ENCODE data around the gene TBC1D9B. TPM values are rescaled to one million over a fixed set of nuclear protein-coding genes. Genes with fewer than 3 reads are reported as not detected.

Gene TBC1D9B
- total and polyA plus RNA-seq, 2 of the 13 experiments (the other 11 are each of a cell fraction or from before 2014, with no cell fraction given): 35.0 to 50.0 TPM

DNA sequence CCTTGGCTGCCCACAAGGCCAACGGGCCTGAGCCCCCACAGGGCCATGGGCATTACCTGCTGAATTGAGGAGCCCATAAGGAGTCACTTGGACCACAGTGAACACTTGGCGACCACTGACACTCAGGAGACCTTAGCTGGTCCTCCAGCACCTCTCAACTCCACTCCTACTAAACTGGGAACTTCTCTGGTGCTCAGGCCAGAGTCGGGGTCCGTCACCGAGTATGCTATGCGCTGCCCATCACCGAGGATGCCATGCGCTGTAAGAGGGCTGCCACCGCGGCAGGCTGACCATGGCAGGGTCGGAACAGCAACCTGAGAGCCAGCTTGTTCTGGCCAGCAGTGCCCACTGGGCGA, 87.6 kb downstream of the TBC1D9B start (continued):
- TF ChIP-seq, protein P1, sequence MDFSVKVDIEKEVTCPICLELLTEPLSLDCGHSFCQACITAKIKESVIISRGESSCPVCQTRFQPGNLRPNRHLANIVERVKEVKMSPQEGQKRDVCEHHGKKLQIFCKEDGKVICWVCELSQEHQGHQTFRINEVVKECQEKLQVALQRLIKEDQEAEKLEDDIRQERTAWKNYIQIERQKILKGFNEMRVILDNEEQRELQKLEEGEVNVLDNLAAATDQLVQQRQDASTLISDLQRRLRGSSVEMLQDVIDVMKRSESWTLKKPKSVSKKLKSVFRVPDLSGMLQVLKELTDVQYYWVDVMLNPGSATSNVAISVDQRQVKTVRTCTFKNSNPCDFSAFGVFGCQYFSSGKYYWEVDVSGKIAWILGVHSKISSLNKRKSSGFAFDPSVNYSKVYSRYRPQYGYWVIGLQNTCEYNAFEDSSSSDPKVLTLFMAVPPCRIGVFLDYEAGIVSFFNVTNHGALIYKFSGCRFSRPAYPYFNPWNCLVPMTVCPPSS (IDR thresholded peaks at IDR 0.05): no peak
- no peak for TF ChIP-seq GZF1 (CRISPR knock-in tag; IDR thresholded peaks at IDR 0.05)
- 0 out of 2 replicates have a peak, but pooled peaks have one; percentile 5 for TF ChIP-seq ZNF816 (CRISPR knock-in tag; IDR thresholded peaks at IDR 0.05; ENCODE audit: borderline replicate concordance)
- TF ChIP-seq ZFP82 (CRISPR knock-in tag; IDR thresholded peaks at IDR 0.05; ENCODE audit: borderline replicate concordance): 0 out of 2 replicates have a peak, but pooled peaks have one; percentile 16
- TF ChIP-seq HOXA5 (CRISPR knock-in tag; IDR thresholded peaks at IDR 0.05): no peak

DNA sequence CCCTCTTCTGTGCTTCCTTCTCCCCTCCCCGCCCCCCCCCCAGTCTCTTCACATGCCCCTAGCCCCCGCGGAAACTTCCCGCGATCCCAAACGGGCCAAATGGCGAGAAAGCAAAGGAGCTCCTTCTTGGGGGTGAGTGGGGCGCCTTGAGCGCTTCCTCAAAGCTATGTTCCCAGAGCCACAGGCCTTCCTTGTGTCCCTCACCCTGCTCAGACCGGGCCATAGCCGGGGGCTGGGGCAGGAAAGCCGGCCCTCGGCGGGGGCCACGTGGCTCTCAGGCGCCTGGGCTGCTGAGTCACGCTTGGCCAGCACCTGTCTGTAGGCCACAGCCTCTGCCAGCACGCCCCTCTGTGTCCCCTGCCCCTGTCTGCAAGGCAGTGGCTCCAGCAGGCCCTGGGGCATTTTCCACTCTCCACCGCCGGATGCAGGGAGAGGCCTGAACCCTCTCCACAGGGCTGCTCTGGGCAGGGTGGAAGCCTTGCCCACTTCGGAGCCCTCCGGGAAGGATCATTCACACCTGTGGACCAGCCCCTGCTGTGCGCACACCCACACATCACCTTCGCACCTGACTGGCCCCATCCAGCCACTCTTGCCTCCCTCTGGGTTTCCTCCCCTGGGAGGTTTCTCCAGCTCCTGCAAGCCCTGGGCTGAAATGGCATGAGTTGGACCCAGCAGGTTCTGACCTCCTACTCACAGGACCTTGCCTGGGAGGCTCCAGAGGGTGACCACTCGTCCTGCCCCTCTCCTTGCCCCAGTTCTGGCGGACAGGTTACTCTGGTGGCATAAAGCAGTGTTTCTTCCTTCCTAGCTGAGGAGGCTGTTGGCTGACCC, 88.2 kb downstream of the TBC1D9B start:
- H3K4me2 ChIP-seq (ENCODE audit: low read depth, low read length): peak overlapping the region; percentile 92
- peak; percentile 82 for DNase-seq (ENCODE audit: low spot score)
- ChIA-PET CTCF (ENCODE audit: low intra/inter-chr PET ratio, low total read pairs) (no interaction called here), POLR2A (interaction anchor here (0.5 to 5.3 kb wide), 15 partner anchors 8 to 271 kb away, joined by 3 to 115 read pairs (median 5); partner anchors contain the start of genes CBY3, HNRNPH1, MAML1 and MGAT4B)
- no peaks in the 10 kb centered on the region for H3K27me3 ChIP-seq (ENCODE audit: control insufficient read depth in 1 of 2, insufficient read depth in 2 of 2, low read length in 2 of 2)
- H3K36me3 ChIP-seq (replicated peaks in 1 of 2; ENCODE audit: control insufficient read depth in 1 of 2, insufficient read depth in 2 of 2, low read length in 2 of 2): peaks cover 11 to 14% of the 10 kb centered on the region in 2 experiments; a peak in 4 of 5 replicates
- WGBS (ENCODE audit: low lambda C conversion rate): 2% methylated on average over 7 of the region's 26 CpGs
- BruUV-seq (replicated peaks): no TSS peak
- intact Hi-C loops (cut with micrococcal nuclease; ENCODE audit: unreplicated experiment) (loop anchor here (1.0 to 2.0 kb wide), 2 partner anchors 11 to 15 kb away; no protein-coding TSS in a partner anchor), in situ Hi-C loops (cut with HindIII; ENCODE audit: extremely low pct_ligation_motif_present, low pct_unique_long_range_greater_than_20kb) (no loop called here)
- H3K4me1 ChIP-seq (ENCODE audit: insufficient read depth, low read length): peaks cover 58% of the 10 kb centered on the region
- peak overlapping the region; percentile 99 for H3K27ac ChIP-seq (ENCODE audit: extremely low read length, insufficient read depth, low read length)
- H3K9ac ChIP-seq (ENCODE audit: insufficient read depth, low read depth, low read length): peak overlapping the region; percentile 100
- H3K9me3 ChIP-seq (ENCODE audit: low read length): no peaks in the 10 kb centered on the region
- peak; percentile 66 for ATAC-seq
- peaks cover 40% of the 10 kb centered on the region for H3K79me2 ChIP-seq (ENCODE audit: insufficient read depth, low read length)
- FAIRE-seq: no peak
- H4K20me1 ChIP-seq (ENCODE audit: insufficient read depth, low read length): peaks cover 32% of the 10 kb centered on the region
- H2AFZ ChIP-seq (ENCODE audit: low read length): no peak overlapping the region
- peak overlapping the region; percentile 36 to 99 (median 97); a peak in 5 of 6 replicates for H3K4me3 ChIP-seq (replicated peaks in 1 of 3; ENCODE audit: insufficient read depth in 1 of 3, low read depth in 2 of 3, low read length in 3 of 3)
- TF ChIP-seq, protein P2, sequence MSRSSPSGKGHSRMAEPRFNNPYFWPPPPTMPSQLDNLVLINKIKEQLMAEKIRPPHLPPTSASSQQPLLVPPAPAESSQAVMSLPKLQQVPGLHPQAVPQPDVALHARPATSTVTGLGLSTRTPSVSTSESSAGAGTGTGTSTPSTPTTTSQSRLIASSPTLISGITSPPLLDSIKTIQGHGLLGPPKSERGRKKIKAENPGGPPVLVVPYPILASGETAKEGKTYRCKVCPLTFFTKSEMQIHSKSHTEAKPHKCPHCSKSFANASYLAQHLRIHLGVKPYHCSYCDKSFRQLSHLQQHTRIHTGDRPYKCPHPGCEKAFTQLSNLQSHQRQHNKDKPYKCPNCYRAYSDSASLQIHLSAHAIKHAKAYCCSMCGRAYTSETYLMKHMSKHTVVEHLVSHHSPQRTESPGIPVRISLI (CRISPR knock-in tag; IDR thresholded peaks at IDR 0.05; ENCODE audit: borderline replicate concordance): no peak
- TF ChIP-seq ZNF746 (CRISPR knock-in tag; IDR thresholded peaks at IDR 0.05) (no peak), ZBTB7B (CRISPR knock-in tag; IDR thresholded peaks at IDR 0.05) (peak; percentile 47; the same call in 1 of the 2 replicates), ASH2L (IDR thresholded peaks at IDR 0.05; ENCODE audit: insufficient read length, low read depth, low read length) (no peak), PITX1 (CRISPR knock-in tag; IDR thresholded peaks at IDR 0.05) (no peak; the same call in 1 of the 2 replicates), ZNF232 (CRISPR knock-in tag; IDR thresholded peaks at IDR 0.05; ENCODE audit: borderline replicate concordance) (peak; percentile 90), FIP1L1 (IDR thresholded peaks at IDR 0.05; ENCODE audit: borderline replicate concordance, insufficient read depth, low read depth, low read length) (0 out of 2 replicates have a peak, but pooled peaks have one; percentile 79), ZNF430 (CRISPR knock-in tag; IDR thresholded peaks at IDR 0.05) (peak; percentile 71; the same call in 1 of the 2 replicates), STAT5B (CRISPR knock-in tag; IDR thresholded peaks at IDR 0.05) (no peak), STAG1 (CRISPR knock-in tag; IDR thresholded peaks at IDR 0.05) (peak; percentile 19), ZSCAN9 (CRISPR knock-in tag; IDR thresholded peaks at IDR 0.05; ENCODE audit: borderline replicate concordance) (0 out of 2 replicates have a peak, but pooled peaks have one; percentile 30), FOXO1 (CRISPR knock-in tag; IDR thresholded peaks at IDR 0.05) (peak; percentile 51; the same call in 1 of the 2 replicates)
- TF ChIP-seq, protein P3, sequence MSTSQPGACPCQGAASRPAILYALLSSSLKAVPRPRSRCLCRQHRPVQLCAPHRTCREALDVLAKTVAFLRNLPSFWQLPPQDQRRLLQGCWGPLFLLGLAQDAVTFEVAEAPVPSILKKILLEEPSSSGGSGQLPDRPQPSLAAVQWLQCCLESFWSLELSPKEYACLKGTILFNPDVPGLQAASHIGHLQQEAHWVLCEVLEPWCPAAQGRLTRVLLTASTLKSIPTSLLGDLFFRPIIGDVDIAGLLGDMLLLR (CRISPR knock-in tag; IDR thresholded peaks at IDR 0.05): peak; percentile 79
- TF ChIP-seq, protein P4, sequence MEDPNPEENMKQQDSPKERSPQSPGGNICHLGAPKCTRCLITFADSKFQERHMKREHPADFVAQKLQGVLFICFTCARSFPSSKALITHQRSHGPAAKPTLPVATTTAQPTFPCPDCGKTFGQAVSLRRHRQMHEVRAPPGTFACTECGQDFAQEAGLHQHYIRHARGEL (CRISPR knock-in tag; IDR thresholded peaks at IDR 0.05): peak; percentile 43; the same call in 1 of the 2 replicates

Measured in HepG2 (cell line).